Aorta (tissue), 5 donors: ENCODE results near the gene PODXL. TPM values are rescaled to one million over a fixed set of nuclear protein-coding genes. Genes with fewer than 3 reads are reported as not detected.

ENCODE experiments used
- ATAC-seq: fragments of 200-7000 bp; cut with Tn5 transposase; one replicate; pipeline ENCODE4 v1.9.1; 2022; ENCODE audit warnings: moderate library complexity; ENCODE audit not compliant: low FRiP score
- DNase-seq, 2 donors: peaks; one replicate each; pipeline ENCODE4 v3.0.0-alpha.2; 2020
- H3K27ac ChIP-seq, 2 donors: one replicate each; pipeline ENCODE4 v1.5.1; 2013; ENCODE audit warnings: low read length in 2 of 2, mild to moderate bottlenecking in 2 of 2, moderate library complexity in 2 of 2, control low read depth in 1 of 2, inconsistent platforms in 1 of 2, low read depth in 1 of 2
- H3K27me3 ChIP-seq, 2 donors: one replicate each; pipeline ENCODE4 v1.6.1; 2013; ENCODE audit warnings: control low read depth in 1 of 2, low read length in 1 of 2, mild to moderate bottlenecking in 1 of 2, moderate library complexity in 1 of 2; ENCODE audit not compliant: insufficient read depth in 2 of 2, control insufficient read depth in 1 of 2
- H3K36me3 ChIP-seq, 2 donors: one replicate each; pipeline ENCODE4 v1.6.1; 2013; ENCODE audit warnings: control low read depth in 1 of 2, low read length in 1 of 2, mild to moderate bottlenecking in 1 of 2; ENCODE audit not compliant: insufficient read depth in 2 of 2, control insufficient read depth in 1 of 2
- H3K4me1 ChIP-seq, 2 donors: one replicate each; pipeline ENCODE4 v1.6.1; 2013; ENCODE audit warnings: low read length in 2 of 2, control low read depth in 1 of 2, mild to moderate bottlenecking in 1 of 2, moderate library complexity in 1 of 2; ENCODE audit not compliant: insufficient read depth in 2 of 2, control insufficient read depth in 1 of 2
- H3K4me3 ChIP-seq, 2 donors: one replicate each; pipeline ENCODE4 v1.5.1; 2013; ENCODE audit warnings: low read length in 2 of 2, control low read depth in 1 of 2, mild to moderate bottlenecking in 1 of 2
- H3K9me3 ChIP-seq: one replicate; pipeline ENCODE4 v1.6.1; 2013; ENCODE audit warnings: mild to moderate bottlenecking, low read length; ENCODE audit not compliant: control insufficient read depth
- WGBS, 2 donors: extraction: QIAGEN DNeasy Blood & Tissue Kit; methylation state at CpG; one replicate each; pipeline ENCODE4 v1.1.7; 2013; 5-methylcytosine and 5-hydroxymethylcytosine counted together
- intact Hi-C, 2 donors: fragments of 100-400 bp; cut with DNase I; formaldehyde crosslinking; loops; one replicate each; pipeline versions ENCODE4 v1.14.2 to v1.15.0; 2022
- polyA plus RNA-seq, 2 donors: library from polyadenylated mRNA; stranded (reverse); fragments of 200-250 nt; gene quantifications; one replicate each; pipeline ENCODE4 v1.2.3, GENCODE V29; 2013
- total RNA-seq, 2 donors: library from RNA; stranded (reverse); fragmentation: NEBNext Ultra II Directional; extraction: Animal tissue kit (Norgen Biotek cat#: 25700); gene quantifications; one replicate each; pipeline ENCODE4 v1.2.1, GENCODE V29; 2021
- donor health status: healthy with polysubstance abuse.
- donor health status: Bipolar disorder and iron deficiency.
- donor health status: DM: no; HTN: no; CAD: no.
- donor health status: DM: no; HTN: no; CAD: no.
- donor health status: DM: yes; HTN: yes; CAD: no.

The PODXL gene
- total and polyA plus RNA-seq, 4 donors, result 1.7 to 55.5 (median 14.6) TPM

DNA sequence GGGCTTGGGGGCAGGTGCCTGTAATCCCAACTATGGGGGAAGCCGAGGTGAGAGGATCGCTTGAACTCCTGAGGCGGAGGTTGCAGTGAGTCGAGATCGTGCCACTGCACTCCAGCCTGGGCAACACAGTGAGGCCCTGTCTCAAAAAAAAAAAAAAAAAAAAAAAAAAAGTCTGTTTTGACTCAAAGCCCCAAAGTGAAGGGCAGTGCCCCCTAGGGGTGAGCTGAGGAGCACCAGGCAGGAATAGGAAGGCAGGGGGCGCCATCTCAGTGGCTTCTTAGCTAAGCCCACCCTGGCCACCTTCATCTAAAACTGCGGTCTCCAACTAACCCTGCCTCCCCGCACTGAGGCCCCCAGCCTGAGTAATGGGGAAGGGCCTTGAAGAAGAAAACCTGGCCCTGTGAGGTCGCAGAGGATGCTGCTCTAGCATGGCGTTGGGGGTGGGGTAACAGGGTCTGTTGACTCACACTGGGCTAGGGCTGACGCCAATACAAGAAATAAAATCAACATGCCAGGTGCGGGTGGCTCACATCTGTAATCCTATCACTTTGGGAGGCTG, 9.8 kb downstream of the PODXL start:
- Histone ChIP-seq H3K36me3 (no peaks in the 10 kb centered on the region), H3K4me1 (no peaks in the 10 kb centered on the region), H3K9me3 (no peaks in the 10 kb centered on the region), H3K27ac (no peak overlapping the region), H3K4me3 (no peak overlapping the region), H3K27me3 (no peaks in the 10 kb centered on the region)
- intact Hi-C loops, result no loop called here
- peak in 1 of 2 donors; percentile 70 for DNase-seq
- WGBS, 2 donors, result 77 to 78% methylated on average over 12 of the region's 12 CpGs
- ATAC-seq, result no peak

DNA sequence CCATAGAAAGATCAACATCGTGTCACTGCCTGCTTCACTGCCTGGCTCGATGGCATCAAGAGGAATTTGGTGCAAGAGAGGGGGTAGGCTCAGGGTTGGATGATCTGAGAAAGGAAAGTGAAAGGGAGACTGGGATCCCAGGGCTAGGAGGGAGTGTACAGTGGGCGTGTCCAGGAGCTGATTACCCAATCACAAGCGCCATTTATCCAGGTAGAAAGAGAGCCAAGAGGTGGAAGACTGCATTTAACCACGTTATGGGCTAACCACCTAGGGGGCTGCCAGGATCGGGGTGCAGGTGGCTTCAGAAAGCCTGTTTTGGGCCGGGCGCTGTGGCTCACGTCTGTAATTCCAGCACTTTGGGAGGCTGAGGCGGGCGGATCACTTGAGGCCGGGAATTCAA, 10.3 kb downstream of the PODXL start:
- ATAC-seq, result peak; percentile 36
- WGBS, 2 donors, result 79 to 80% methylated on average over 12 of the region's 12 CpGs
- peak in 1 of 2 donors; percentile 72 for DNase-seq
- Histone ChIP-seq H3K4me1 (no peaks in the 10 kb centered on the region), H3K9me3 (no peaks in the 10 kb centered on the region), H3K4me3 (no peak overlapping the region), H3K27me3 (no peaks in the 10 kb centered on the region), H3K27ac (no peak overlapping the region), H3K36me3 (no peaks in the 10 kb centered on the region)
- intact Hi-C loops, result no loop called here

DNA sequence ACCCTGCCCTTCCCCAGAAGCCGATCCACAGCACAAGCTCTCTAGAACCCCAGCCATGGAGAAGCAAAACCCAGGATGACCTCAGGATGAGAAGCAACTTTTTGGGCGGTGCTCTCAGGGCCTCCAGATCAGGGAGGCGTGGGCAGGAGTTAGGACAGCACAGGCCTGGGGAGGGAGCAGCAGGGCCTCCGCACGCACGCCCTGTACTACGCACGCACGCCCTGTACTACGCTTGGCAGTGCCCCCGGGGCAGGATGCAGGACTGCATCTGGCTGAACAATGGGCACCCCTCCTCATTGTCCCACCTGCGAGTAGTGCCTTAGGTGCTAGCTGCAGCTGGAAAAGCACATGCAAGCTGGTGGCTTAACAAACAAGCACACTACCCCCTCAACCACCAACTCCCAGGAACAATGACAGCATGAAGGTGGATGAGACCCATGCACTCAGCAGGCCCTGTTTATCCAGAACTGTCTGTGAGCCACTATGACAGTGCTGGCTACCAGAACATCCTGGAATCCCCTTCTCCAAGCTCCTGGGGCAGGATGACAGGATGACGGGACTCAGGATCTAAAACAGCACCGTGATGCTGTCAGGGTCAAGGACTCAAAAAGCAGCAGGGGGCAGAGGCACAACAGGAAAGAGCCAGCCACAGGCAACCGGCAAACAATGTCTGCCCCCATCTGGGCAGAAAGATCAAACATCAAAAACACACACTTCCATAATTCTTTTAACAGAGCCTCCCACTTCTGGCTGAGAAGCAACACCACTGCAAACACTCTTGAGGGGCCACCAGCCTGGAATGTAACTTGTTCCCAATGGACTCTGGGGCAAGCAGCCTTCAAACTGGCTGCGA, 11.8 kb downstream of the PODXL start:
- intact Hi-C loops, result no loop called here
- Histone ChIP-seq H3K4me1 (no peaks in the 10 kb centered on the region), H3K4me3 (no peak overlapping the region), H3K27me3 (no peaks in the 10 kb centered on the region), H3K36me3 (no peaks in the 10 kb centered on the region), H3K27ac (no peak overlapping the region), H3K9me3 (no peaks in the 10 kb centered on the region)
- DNase-seq (peak in 1 of 2 donors; percentile 41), ATAC-seq (no peak)
- WGBS, 2 donors, result 89 to 92% methylated on average over 15 to 16 of the region's 16 CpGs

DNA sequence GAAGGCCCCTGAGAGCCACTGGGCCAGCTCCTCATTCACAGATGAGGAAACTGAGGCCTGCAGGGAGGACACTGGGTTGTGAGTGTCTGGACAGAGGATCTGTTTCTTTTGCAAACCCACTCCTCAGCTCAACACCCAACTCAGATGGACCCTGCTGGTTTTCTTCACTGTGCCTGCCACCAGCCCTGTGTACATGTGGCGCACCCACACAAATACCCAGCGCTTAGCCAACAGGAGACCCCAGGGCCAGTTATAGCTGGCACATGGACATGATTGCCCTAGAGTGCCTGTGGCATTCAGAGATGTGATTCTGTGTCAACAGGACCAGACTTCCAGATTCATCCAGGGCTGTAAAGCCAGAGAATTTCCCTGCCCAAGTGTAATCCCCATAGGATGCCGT, 12.4 kb downstream of the PODXL start:
- H3K36me3 ChIP-seq, result no peaks in the 10 kb centered on the region
- no peak overlapping the region for H3K4me3 ChIP-seq
- peak in 1 of 2 donors; percentile 41 for DNase-seq
- ATAC-seq, result no peak
- intact Hi-C loops, result no loop called here
- H3K27me3 ChIP-seq, result no peaks in the 10 kb centered on the region
- 98 to 100% methylated on average over 3 of the region's 3 CpGs for WGBS, 2 donors
- no peaks in the 10 kb centered on the region for H3K9me3 ChIP-seq
- no peak overlapping the region for H3K27ac ChIP-seq
- no peaks in the 10 kb centered on the region for H3K4me1 ChIP-seq

DNA sequence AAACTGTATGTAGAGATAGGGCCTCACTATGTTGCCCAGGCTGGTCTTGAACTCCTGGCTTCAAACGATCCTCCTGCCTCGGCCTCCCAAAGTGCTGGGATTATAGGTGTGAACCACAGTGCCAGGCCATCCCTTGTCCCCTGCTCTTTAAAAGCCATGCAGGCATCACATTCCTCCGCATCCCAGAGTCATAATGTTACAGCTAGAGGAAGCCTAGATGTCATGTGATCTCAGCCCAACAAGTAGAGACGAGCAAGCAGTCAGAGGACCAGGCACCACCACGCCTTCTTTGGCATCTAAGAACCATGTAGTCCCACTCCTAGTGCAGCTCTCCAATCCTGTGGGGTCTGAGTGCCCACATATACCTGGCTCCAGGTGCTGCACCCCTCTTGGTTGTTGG, 13.1 kb downstream of the PODXL start:
- H3K27me3 ChIP-seq, result no peaks in the 10 kb centered on the region
- no peak overlapping the region for H3K4me3 ChIP-seq
- H3K36me3 ChIP-seq, result no peaks in the 10 kb centered on the region
- intact Hi-C loops, result no loop called here
- ATAC-seq (no peak), DNase-seq (peak in 1 of 2 donors; percentile 25)
- 93 to 94% methylated on average over 5 of the region's 5 CpGs for WGBS, 2 donors
- H3K4me1 ChIP-seq, result no peaks in the 10 kb centered on the region
- H3K27ac ChIP-seq, result no peak overlapping the region
- H3K9me3 ChIP-seq, result no peaks in the 10 kb centered on the region

DNA sequence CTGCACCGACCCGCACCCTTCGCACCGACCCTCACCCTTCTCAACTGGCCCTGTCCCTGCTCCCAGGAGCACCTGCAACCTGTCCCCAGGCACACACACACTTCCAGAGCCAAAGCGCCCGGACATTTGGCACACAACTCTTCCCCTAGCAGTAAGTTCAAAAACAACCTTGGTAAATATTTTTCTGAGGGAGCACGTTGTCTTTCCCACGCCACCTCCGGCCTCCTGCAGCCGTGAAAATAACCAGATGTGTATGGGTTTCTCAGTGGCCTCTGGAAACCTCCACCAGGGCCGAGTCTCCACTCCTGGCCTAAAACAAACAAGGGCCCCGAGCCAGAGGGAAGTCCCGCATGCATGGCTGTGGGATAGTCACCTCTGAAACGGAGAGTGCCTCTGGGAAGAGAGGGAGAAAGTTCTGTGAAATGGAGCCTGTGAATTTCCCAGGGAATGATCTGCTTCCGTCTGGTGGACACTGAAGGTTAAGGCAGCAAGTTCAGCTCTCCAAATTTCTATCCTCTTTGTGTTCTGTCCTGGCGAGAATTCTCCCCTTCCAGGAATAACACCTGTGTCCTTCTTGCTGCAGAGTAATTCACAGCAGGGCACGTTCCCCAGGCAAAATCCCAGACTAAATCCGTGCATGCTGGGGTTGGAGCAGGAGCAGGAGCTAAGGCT, 15.8 kb downstream of the PODXL start:
- no peaks in the 10 kb centered on the region for H3K36me3 ChIP-seq
- ATAC-seq (no peak), DNase-seq (peak in 1 of 2 donors; percentile 66)
- H3K27me3 ChIP-seq, result no peaks in the 10 kb centered on the region
- intact Hi-C loops, result no loop called here
- H3K27ac ChIP-seq, result no peak overlapping the region
- H3K4me1 ChIP-seq, result no peaks in the 10 kb centered on the region
- H3K9me3 ChIP-seq, result no peaks in the 10 kb centered on the region
- WGBS, 2 donors, result 51 to 62% methylated on average over 18 of the region's 18 CpGs
- H3K4me3 ChIP-seq, result no peak overlapping the region

DNA sequence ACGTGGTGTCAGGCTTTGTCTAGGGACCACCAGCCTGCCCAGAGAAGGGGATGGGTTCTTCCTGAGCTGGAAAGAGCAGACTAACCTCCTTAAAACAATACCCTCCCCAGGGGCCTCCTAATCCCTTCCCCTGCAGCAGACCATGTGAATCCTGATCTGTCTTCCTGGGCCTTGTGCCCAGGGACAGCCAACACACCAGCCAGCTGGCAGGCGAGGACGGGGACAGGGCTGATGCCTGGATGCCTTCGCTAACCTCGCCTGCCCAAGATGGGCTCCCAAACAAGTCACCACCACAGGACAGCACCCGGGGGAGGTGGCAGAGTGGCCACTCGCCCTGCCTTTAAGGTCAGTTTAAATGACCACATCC, 17.6 kb downstream of the PODXL start:
- DNase-seq (peak in 1 of 2 donors; percentile 59), ATAC-seq (no peak)
- WGBS, 2 donors, result 76 to 81% methylated on average over 7 of the region's 7 CpGs
- Histone ChIP-seq H3K27ac (no peak overlapping the region), H3K4me1 (no peaks in the 10 kb centered on the region), H3K9me3 (no peaks in the 10 kb centered on the region), H3K27me3 (no peaks in the 10 kb centered on the region), H3K36me3 (no peaks in the 10 kb centered on the region), H3K4me3 (no peak overlapping the region)
- intact Hi-C loops, result no loop called here

DNA sequence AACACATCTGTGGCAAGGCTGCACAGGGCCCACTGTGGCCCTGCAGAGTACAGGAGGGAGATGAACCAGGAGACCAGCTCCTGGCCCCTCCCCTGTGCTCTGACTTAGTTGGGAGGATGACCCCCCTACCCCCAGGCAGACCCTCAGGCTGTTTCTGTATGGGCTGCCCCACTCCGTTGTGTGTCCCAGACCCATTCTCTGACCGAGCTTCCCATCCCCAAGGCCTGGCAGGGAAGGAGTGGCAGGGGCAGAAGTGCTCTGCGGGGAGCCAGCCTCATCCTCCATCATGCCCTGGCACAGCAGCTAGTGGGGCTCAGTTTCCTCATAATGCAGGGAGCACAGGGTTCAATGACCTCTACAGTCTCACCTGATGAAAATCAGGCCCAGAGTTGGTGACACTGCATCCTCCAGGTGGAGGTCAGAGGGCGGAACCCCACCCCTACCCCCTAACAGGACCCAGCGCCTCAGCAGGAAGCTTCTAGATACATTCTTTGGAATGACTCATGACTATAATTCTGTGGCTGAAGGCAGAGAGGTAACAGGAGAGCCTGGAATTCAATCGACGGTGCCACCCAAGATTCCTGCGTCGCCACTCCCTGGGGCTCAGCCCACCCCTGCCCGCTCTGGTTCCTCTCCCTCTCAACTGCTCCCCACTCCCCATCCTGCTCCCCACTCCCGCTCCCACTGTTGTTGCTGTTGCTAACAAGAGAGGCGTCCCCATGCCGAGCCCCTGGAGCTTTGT, 18.2 kb downstream of the PODXL start:
- intact Hi-C loops, result no loop called here
- 94 to 95% methylated on average over 13 of the region's 13 CpGs for WGBS, 2 donors
- H3K9me3 ChIP-seq, result no peaks in the 10 kb centered on the region
- H3K27ac ChIP-seq, result no peak overlapping the region
- ATAC-seq (no peak), DNase-seq (peak in 1 of 2 donors; percentile 55)
- no peaks in the 10 kb centered on the region for H3K27me3 ChIP-seq
- H3K4me1 ChIP-seq, result no peaks in the 10 kb centered on the region
- H3K36me3 ChIP-seq, result no peaks in the 10 kb centered on the region
- H3K4me3 ChIP-seq, result no peak overlapping the region
